NCI-H2227 (cell line): Measurements from ENCODE around the gene ERI3.

Source experiments
- DNase-seq: peaks from one replicate; lab custom pipeline; 2025; ENCODE audit not compliant: unreplicated experiment; lab: John Stamatoyannopoulos, UW

The ERI3 gene

DNA sequence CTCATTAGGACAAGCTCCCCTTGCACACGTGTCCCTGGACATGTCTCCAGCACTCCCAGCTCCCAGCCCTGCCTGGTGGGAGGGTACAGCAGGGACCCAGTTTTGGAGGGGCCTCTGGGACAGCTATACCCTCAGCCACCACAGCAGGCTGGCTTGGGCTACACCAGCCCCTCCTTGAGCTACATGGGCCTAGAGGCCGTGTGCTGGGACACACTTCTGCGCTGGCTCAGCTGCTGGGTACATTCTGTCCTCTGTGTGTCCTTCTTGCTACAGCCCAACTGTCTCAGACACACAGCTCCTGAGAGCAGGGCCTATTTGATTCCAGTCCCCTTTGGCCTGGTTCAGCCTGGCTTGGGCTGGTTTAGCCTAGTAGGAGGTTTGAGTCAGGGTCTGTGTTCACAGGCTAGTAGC lies 115.1 kb downstream of the ERI3 start:
- no peak for DNase-seq

DNA sequence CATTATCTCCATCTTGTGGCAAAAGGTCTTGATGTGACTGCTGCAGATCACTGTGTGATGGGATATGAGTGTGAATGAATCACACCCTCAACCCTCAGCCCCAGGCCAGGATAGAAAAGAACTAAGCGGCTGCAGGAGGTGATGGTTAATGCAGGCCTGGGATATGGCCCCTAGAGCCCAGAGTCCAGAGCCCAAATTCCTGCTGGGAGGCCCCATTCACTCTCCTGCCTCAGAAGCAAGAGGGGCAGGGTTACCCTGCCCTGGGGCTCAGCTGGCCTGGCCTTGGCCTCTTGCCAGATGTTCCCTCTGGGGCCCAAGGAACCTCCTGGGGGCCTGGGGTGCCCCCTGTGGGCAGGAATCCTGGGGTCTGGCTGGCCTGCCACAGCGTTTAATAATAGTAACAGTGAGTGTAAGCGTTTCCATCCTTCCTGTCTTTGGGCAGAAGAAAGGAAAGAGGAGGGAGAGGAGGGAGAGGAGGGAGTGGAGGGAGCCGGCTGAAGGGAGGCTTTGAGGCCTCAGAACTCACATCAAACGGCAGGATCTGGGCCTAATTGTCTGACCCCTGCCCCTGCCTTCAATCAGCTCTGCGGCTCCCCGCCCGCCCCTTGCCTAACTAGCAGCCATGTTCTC lies 115.6 kb downstream of the ERI3 start:
- peak; percentile 44 for DNase-seq

DNA sequence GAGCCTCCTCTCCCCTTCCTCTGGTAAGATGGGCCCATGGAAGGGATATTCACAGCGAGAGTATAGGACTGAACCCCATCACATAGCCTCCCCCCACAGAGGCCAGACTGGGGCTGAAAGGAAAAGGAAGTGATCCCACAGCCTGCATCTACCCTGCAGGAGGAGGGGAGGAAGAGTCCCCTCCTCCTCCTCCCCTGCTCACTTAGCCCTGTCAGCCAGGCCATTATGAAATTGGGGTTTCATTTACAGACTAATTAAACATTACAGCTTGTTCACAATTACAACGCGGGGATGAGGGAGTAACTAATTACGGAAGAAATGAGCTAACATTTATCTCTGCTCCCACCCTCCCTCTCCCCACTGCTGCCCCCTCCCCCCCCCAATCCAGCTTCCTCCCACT lies 116.4 kb downstream of the ERI3 start:
- no peak for DNase-seq

DNA sequence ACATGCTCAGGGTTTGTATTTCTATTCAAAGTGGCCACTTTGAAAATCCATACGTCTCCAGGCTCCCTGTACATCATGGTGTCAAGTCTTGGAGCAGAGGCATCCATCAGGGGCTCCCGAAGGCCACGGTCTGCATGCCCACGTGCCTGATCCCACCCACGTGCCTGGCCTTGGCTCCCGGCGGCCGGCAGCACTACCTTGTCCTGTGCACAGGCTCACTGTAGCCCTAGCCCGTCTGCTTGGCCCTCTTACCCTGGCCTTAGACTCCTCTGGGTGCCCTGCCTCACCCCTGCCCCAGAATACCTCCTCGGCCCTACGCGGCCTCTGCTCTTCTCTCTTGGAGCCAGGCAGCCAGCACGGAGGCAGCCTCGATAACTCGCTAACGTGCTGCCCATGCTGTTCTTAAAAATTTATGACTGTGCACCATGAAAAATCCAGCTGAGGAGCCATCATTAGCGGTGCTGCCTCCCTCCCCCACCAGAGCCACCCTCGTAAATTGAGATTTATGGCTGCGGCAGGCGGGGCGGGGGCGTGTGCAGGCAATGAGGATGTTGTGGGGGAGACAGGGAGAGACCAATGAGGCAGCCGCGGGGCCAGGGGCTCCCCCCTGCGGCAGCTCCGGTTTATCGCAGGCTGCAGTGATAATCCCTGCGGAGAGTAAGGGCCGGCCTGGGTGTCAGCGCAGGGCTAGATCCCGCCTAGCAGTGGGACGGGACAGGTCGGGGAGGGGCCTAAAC lies 117.2 kb downstream of the ERI3 start:
- DNase-seq, result peak; percentile 91

DNA sequence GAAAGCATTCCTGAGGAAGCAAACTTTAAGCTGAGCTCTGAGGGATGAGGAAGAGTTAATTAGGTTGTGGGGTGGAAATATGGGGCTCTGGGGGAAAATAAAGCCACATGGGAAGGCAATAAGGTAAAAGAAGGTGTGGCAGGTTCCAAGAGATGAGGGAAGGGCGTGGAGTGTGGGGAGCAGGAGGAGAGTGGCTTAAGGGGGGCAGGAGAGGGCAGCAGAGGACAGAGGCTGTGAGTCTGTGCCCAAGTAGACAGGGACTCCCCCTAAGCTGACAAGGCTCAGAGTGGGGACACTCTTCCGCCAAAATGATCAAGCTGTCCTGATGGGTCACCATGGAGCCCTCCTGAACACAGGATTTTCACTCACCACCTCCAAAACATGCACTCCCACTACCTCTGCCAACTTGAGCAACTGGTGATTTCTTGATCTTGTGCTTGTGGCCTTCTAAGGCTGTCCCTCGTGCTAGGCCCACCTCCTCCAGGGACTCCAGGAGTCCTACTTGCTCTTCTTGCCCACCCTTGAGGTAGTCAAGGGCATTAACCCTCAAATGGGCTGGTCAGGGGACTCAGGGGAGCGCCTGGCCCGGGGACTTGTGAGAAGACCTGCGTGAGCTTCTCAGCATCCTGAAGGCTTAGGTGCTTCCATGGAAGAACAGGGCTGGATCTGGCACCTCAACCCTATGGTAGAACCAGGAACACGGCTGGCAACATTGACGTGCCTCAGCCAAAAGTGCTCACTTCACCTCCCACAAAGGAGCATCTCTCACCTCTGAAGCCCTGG lies 118.4 kb downstream of the ERI3 start:
- no peak for DNase-seq

DNA sequence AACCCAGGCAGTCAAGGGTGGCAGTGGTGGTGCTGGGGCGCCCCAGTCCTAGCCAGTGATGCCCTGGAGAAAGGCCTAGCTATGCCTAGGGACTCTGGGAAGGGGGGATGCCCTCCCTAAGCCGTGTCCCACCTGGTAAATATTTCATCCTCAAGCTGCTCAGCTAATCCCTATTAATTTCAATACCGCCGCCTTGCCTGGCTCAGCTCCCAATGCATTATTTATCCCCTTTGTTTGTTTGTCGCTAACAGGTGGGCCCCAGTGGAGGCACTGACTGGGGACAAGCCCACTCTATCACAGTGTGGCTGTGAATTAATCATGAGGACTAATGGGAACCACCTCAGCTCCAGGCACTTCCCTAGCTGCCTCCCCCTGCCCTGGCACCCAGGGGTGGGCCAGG lies 119.2 kb downstream of the ERI3 start:
- no peak for DNase-seq

DNA sequence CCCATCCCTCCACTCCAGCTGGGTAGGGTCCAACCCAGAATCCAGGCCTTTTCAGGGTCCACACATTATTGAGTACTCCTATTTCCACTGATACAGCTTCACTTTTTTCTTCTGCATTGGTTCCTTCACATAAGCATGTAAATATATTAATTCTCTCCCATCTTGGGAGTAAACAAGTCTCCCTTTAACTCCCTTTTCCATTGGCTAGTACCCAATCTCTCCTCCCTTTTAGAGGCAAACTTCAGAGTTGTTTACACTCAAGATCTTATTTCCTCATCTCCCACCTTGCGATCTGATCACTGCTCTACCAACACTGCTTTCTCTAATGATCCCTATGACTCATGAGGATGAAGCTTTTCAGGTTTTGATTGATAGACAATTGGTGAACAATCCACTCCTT lies 121.5 kb downstream of the ERI3 start:
- no peak for DNase-seq

DNA sequence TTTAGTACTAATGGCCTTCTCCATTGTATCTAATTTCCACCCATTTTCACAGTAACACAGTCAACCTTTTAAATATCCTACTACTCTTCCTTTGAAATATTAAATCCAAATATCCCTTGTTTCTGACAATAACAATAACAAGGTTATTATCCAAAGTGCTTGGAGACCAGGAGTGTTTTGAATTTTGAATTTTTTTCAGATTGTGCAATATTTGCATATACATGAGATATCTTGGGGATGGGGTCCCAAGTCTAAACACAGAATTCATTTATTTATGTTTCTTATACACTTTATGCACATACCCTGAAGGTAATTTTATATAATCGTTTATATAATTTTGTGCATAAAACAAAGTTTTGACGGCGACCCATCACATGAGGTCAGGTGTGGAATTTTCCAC lies 124.3 kb downstream of the ERI3 start:
- no peak for DNase-seq

DNA sequence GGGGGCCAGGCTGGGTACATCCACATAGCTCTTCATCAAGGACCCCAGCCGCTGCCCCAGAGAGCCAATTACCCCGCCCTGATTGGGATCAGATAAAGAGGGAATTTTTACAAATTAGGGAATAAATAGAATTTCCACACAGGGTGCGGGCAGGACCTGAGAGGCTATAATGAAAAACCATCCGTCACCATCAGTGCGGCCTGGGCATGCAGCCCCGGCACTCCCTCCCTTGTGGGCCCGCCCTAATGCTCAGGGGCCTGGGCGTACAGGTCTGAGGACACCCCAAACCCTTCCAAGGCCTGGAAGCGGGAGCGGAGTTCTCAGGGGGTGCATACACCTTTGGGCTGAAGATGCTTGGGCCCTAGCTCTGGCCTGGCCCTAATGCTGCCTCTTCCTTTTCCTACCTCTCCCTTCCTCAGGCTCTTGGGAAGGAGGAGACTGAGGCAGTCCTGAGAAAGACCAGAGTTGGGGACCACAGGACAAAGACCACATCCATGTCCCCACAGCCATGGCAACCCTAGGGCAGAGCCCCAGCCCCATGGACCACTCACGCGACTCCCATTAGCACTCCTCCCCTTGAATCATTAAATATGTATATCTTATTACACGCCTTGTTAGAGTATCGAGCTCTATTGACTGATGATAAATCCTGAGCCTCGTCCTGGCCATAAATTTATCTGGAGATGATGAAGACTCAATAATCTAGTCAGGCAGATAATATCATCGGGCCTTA lies 125.5 kb downstream of the ERI3 start:
- no peak for DNase-seq

DNA sequence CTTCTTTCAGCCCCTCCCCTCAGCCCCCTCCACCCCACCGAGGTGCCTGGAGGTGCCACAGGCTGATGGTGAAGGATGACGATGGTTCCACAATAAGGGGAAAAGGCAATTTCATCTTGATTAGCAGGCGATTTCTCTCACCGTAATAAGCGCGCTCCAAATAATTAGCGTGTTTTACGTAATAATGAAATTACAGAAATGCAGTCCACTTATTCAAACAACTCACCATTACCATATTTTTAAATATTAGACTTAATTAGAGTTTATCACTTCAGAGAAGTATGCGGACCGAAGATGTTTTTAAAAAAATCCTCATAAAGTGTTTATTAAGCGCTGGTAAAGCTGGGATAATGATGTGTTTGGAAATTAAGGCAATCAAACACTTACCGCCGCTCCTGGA lies 126.8 kb downstream of the ERI3 start:
- DNase-seq, result no peak

DNA sequence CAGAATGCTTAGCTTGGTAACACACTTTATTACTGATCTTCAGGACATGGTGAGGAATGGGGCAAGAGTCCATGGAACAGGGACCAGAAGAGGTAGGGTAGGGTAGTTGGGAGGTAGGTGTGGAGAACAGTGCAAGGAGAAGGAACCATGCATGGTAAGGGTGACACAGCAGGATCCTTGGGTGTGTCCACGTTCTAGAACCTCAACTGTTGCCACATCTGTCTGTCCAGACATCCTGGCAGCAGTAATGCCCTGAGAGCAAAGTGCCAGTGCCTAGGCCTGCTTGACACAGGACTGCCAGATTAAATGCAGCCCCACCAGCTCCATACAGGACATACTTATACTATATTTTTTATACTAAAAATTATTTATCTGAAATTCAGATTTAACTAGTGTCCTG lies 127.8 kb downstream of the ERI3 start:
- no peak for DNase-seq

DNA sequence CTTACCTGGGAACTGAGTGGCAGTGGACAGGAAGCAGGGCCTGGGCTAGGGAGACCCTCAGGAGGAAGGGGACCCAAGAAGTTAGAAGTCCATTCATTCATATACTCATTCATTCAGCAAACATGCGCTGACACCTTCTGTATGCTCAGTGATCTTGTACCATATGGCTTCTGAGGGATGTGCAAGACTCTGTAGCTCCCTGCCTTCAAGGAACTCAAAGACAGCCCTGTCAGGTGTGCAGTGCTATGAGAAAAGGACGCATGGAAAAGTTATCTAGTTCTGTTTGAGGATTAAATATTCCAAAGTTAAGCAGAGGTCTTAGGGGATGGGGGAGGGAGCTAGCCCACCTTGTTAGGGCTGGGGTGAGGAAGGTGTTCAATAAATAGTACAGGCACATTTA lies 129.3 kb downstream of the ERI3 start:
- DNase-seq, result no peak

DNA sequence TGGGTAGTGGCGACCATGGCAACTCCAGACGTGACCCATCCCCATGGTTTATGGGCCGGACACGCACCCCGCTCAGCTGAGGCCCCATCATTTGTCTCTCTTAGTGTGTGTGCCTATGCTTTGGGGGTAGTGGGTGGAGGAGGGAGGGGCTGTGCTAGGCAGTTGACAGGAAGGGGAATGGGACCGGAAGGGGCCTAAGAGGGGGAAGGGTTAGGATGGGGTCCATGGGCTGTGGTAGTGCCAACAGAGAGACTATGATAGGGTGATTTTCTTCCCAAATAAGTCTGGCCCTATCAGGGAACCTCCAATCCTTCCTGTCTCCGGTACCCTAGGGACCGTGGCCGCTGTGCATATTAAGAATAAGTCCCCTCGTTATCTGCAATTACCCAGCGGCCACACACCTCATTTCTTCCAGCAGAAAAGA lies 131.9 kb downstream of the ERI3 start:
- DNase-seq, result no peak

DNA sequence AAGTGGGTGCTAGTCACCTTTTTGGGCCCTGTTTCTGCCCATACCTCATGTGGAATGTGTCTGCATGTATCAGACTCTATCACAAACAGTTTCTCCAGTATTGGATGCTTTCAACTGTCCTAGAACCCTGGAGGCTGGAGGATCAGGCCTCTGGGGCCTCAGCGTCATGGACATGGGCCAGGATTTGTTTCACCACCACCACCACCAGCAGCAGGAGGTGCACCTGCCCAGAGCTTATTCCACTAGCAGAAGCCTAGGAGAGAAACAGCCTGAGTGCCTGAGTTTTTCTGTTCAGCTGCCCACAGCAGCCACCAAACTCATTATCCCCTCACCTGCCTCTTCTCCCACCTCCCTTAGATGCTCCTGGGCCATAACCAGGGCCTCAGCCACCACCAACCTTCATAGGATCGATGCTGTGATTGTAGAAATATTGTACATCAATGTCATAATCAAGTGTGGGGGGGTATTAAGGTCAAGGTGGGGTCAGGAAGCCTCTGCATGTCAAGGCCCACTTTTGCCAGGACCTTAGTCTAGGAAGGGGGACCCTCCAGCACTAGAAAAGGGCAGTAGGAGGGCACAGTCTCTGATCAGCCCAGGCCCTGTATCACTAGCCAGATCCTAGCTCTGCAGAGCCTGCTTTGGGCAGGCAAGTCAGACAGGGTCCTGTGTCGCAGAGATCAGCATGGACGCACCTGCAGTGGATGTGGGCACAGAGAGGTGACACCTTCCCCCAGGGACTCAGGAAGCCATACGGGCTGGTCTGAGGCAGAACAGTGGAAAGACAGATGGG lies 132.5 kb downstream of the ERI3 start:
- DNase-seq, result no peak

DNA sequence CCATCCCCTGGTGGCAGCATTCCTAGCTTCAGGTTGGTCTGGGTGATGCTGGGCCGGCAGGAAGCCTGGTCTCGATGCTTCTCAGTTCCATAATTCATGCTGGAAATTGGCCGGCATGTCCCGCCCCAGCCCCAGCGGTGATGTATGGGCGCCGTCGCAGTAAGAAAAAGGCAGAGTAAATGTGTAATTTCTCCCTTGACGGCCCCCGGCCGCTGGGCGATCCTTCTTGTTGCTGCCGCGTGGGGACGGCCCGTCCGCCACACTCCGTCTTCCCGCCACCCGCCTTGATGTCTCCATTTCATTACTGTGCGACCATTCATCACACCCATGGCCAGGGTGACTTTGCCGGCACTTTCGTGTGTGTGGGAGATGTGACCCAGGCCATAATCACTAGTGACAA lies 133.3 kb downstream of the ERI3 start:
- no peak for DNase-seq

DNA sequence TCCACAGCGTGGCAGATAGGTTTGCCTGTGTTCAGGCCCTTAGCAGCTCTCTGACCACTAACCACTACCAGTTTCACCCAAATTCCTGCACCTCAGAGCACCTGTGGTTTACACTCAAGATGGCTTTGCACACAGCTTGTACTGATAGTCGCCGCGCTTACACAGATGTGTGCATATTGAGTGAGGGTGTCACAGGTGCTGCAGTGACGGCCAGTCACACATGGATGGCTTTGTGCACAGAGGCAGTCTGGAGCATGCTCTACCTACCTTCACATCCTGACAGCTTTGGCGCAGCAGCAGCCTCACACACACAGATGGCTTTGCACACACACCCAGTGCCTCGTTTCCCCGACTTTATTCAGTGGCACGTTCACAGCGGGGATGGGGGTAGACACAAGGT lies 134.3 kb downstream of the ERI3 start:
- DNase-seq, result no peak

DNA sequence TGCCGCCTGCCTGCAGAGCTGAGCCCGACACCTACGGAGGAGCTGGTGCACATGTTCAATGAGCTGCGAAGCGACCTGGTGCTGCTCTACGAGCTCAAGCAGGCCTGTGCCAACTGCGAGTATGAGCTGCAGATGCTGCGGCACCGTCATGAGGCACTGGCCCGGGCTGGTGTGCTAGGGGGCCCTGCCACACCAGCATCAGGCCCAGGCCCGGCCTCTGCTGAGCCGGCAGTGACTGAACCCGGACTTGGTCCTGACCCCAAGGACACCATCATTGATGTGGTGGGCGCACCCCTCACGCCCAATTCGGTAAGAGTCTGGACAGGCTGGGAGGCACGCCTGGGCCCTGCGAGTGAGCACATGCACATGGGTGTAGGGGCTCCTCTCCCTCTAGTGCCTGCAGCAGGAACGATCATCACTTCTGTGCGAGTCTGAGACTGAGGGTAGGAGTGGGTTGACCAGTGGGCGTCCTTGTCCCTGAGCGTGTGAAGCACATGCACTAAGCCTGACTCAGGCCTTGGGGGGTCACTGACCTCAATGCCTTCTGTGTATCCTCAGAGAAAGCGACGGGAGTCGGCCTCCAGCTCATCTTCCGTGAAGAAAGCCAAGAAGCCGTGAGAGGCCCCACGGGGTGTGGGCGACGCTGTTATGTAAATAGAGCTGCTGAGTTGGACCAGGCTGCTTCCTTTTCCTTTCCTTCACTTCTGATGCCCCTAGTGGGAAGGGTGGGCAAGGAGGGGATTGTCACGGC lies 134.9 kb downstream of the ERI3 start:
- no peak for DNase-seq

DNA sequence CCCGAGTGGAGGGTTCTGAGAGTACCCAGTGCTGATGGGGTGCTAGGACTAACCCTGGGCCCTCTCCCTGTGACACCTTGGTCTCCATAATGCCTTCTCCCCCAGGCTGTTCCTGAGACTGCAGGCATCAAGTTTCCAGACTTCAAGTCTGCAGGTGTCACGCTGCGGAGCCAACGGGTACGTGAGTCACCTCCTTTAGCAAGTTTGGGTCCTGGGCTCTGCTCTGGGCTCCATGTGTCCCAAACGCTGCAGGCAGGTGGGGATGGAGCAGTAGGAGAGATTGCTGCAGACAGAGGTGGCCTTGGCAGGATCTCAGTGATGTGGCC lies 135.8 kb downstream of the ERI3 start:
- no peak for DNase-seq

DNA sequence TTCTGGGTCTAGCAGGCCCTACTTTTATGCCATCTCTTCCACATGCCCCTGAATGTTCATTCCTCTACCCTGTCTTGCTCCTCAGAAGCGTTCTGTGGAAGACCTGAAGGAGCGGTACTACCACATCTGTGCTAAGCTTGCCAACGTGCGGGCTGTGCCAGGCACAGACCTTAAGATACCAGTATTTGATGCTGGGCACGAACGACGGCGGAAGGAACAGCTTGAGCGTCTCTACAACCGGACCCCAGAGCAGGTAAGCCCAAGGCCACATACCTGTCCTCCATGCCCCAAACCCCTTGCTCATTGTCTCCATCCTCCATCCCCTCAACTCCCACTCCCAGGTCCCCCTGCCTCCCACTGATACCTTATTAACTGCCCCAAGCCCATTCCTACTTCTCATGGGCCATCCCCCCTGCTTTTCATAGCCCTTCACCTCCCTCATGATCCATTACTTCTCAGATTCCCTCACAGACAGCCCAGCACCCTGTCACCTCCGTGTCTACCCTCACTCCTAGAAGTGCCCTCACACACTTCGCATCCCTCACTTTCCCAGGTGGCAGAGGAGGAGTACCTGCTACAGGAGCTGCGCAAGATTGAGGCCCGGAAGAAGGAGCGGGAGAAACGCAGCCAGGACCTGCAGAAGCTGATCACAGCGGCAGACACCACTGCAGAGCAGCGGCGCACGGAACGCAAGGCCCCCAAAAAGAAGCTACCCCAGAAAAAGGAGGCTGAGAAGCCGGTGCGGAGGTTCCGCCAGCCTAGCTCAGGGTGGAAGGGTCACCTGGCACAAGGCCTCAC lies 136.4 kb downstream of the ERI3 start:
- no peak for DNase-seq
